Astrocyte (in vitro differentiated cells and primary cell): ENCODE data around the gene PDCD1.

ENCODE experiments used
- CTCF ChIP-seq: IDR thresholded peaks from 2 replicates; pipeline ENCODE4 v1.5.1; 2011; ENCODE audit warnings: low read depth, mild to moderate bottlenecking, inconsistent platforms, low read length, moderate library complexity; ENCODE audit not compliant: insufficient read depth
- EZH2 ChIP-seq: IDR thresholded peaks from 2 replicates; pipeline ENCODE4 v1.6.1; 2012; ENCODE audit warnings: mild to moderate bottlenecking, low read length, inconsistent platforms; ENCODE audit not compliant: insufficient read depth

GRCh38 chr2:241905716-241906377, 47.2 kb upstream of the PDCD1 start:
- TF ChIP-seq CTCF, result no peak
- no peak for TF ChIP-seq EZH2
